ENCODE results near the gene ART4. TPM values are rescaled to one million over a fixed set of nuclear protein-coding genes. Genes with fewer than 3 reads are reported as not detected.

The ART4 gene
- total RNA-seq, 1 donor from 2014 or later = 5.0 TPM

DNA sequence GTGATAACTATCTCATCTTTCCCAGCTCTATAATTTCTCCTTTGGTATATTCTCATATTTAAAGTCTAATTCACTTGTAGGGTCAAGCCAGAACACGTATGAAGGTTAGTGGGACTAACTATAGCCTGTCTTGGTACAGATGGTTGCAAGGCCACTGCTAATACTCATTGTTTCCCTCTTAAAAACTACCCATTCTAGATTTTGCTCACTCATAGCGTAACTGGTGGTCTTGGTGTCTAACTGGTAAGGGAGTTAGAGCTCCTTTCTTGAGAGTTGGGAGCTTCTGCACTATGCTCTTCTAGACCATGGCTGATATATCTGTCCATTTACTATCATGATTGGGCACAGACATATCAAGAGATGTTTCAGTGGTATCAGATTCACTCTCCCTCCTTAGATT, 33.5 kb upstream of the ART4 start:
- Histone ChIP-seq H3K9me3 (replicated peaks) (no peaks in the 10 kb centered on the region), H3K27ac (replicated peaks) (no peak overlapping the region), H3K27me3 (ENCODE audit: low read depth) (no peaks in the 10 kb centered on the region), H3K4me1 (peaks cover 7% of the 10 kb centered on the region), H3K36me3 (peaks cover 16% of the 10 kb centered on the region), H3K4me3 (no peak overlapping the region)
- intact Hi-C loops (cut with micrococcal nuclease) = no loop called here
- no peak for DNase-seq
- TF ChIP-seq, protein P1, sequence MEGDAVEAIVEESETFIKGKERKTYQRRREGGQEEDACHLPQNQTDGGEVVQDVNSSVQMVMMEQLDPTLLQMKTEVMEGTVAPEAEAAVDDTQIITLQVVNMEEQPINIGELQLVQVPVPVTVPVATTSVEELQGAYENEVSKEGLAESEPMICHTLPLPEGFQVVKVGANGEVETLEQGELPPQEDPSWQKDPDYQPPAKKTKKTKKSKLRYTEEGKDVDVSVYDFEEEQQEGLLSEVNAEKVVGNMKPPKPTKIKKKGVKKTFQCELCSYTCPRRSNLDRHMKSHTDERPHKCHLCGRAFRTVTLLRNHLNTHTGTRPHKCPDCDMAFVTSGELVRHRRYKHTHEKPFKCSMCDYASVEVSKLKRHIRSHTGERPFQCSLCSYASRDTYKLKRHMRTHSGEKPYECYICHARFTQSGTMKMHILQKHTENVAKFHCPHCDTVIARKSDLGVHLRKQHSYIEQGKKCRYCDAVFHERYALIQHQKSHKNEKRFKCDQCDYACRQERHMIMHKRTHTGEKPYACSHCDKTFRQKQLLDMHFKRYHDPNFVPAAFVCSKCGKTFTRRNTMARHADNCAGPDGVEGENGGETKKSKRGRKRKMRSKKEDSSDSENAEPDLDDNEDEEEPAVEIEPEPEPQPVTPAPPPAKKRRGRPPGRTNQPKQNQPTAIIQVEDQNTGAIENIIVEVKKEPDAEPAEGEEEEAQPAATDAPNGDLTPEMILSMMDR (IDR thresholded peaks at IDR 0.05; ENCODE audit: borderline replicate concordance) = no peak

- DNase-seq = no peak
- TF ChIP-seq, protein P1 (IDR thresholded peaks at IDR 0.05; ENCODE audit: borderline replicate concordance) = no peak
- Histone ChIP-seq H3K4me3 (no peak overlapping the region), H3K27me3 (ENCODE audit: low read depth) (no peaks in the 10 kb centered on the region), H3K36me3 (no peaks in the 10 kb centered on the region), H3K4me1 (peaks cover 7% of the 10 kb centered on the region), H3K27ac (replicated peaks) (no peak overlapping the region), H3K9me3 (replicated peaks) (no peaks in the 10 kb centered on the region)
- intact Hi-C loops (cut with micrococcal nuclease) = no loop called here
Observed at GRCh38 chr12:14874882-14875281, 31.6 kb upstream of the ART4 start.

DNA sequence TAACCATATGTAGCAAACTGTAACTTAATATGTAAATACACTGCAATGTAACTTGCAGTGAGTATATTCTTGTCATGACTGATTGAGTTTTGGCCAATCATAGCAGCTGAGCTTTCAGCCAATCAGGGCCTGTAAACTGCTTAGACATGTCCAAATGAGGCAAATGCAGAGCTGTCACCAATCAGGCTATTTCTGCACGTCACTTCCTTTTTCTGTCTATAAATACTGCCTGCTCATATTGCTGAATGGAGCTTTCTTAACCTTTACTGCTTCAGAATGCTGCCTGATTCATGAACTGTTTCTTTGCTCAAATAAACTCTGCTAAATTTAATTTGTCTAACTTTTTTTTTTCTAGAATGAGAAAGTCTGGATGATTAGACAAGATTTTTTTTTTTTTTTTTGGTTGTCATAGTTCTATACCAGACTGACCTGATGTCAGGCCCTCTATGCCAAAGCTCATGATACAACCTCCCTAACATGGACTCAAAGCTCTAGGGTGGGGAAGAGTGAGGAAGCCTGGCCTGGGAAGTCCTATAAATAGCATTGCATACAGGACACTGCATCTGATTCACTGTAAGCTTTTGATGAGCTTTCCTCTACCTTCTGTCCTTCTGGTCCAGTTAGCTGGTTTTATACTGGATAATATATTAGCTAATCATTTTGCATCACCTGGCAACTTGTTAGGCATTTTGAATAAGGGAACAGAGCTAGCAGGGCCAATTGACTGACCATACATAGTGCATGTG, 30.3 kb upstream of the ART4 start:
- no peaks in the 10 kb centered on the region for H3K27me3 ChIP-seq (ENCODE audit: low read depth)
- peaks cover 7% of the 10 kb centered on the region for H3K4me1 ChIP-seq
- intact Hi-C loops (cut with micrococcal nuclease) = no loop called here
- no peak overlapping the region for H3K27ac ChIP-seq (replicated peaks)
- DNase-seq = no peak
- no peaks in the 10 kb centered on the region for H3K36me3 ChIP-seq
- TF ChIP-seq, protein P1 (IDR thresholded peaks at IDR 0.05; ENCODE audit: borderline replicate concordance) = no peak
- H3K9me3 ChIP-seq (replicated peaks) = no peaks in the 10 kb centered on the region
- H3K4me3 ChIP-seq = no peak overlapping the region

GRCh38 chr12:14871886-14872285, 28.6 kb upstream of the ART4 start:
- no peaks in the 10 kb centered on the region for H3K27me3 ChIP-seq (ENCODE audit: low read depth)
- no peak for DNase-seq
- TF ChIP-seq, protein P1 (IDR thresholded peaks at IDR 0.05; ENCODE audit: borderline replicate concordance) = no peak
- intact Hi-C loops (cut with micrococcal nuclease) = no loop called here
- no peak overlapping the region for H3K27ac ChIP-seq (replicated peaks)
- H3K4me1 ChIP-seq = peaks cover 7% of the 10 kb centered on the region
- no peaks in the 10 kb centered on the region for H3K36me3 ChIP-seq
- H3K9me3 ChIP-seq (replicated peaks) = peaks cover 8% of the 10 kb centered on the region
- no peak overlapping the region for H3K4me3 ChIP-seq

DNA sequence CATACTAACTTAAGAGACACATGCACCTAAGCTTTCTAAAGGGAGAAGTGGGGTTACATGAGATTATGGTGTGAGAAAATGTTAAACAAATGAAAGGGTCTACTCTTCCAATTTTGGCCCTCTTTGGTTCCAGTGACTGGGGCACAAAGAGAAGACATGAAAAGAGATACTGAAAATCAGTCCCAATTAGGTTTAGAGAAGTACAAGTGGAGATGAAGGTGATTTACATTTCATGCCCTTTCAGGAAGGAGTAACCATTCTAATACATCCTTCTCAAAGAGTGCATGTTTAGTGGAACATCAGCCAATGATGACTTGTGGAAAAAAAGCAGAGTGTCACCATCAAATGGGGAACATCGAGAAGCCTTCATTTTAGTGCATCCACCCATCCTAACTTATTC, 27.9 kb upstream of the ART4 start:
- intact Hi-C loops (cut with micrococcal nuclease) = no loop called here
- Histone ChIP-seq H3K27ac (replicated peaks) (no peak overlapping the region), H3K36me3 (no peaks in the 10 kb centered on the region), H3K4me1 (peaks cover 7% of the 10 kb centered on the region), H3K9me3 (replicated peaks) (peaks cover 10% of the 10 kb centered on the region), H3K27me3 (ENCODE audit: low read depth) (no peaks in the 10 kb centered on the region), H3K4me3 (no peak overlapping the region)
- DNase-seq = no peak
- TF ChIP-seq, protein P1 (IDR thresholded peaks at IDR 0.05; ENCODE audit: borderline replicate concordance) = no peak

Measured in left ventricle myocardium inferior (tissue), 1 donor.